SU-DHL-6 (cell line): ENCODE data around the gene LLGL2.

Source experiments
- EZH2phosphoT487 ChIP-seq: fragments of 200-600 bp; sonication (generic), shearing (Covaris generic); conservative IDR thresholded peaks from 2 replicates; pipeline ENCODE4 v1.6.1; 2018; ENCODE audit warnings: mild to moderate bottlenecking, antibody characterized with exemption, low read length, moderate library complexity, mixed read lengths
- TF ChIP-seq, protein P1 (sequence below): fragments of 200-600 bp; sonication (generic); IDR thresholded peaks from one replicate; pipeline ENCODE4 v1.5.1; 2017; ENCODE audit warnings: antibody characterized with exemption, mild to moderate bottlenecking, low read length, moderate library complexity; ENCODE audit not compliant: insufficient read depth, poor library complexity, severe bottlenecking

DNA sequence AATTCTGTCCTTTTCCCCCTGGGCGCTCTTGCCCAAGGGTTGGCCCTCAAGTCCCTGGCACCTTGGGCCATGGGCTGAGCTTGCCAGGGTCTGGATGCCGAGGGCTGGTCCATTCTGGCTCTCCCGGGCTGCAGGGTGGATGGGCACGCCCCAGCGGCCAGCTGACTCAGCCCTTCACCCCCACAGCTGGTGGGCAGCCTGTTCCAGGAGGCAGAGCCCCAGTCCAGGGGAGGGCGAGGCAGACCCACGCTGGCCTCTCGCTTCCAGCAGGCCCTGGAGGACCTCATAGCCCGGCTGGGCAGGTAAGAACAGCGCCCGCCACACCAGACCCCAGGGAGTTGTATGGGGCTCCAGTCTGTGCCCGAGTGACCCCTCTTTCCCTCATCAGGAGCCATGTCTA lies 77.1 kb downstream of the LLGL2 start:
- TF ChIP-seq, protein P1, sequence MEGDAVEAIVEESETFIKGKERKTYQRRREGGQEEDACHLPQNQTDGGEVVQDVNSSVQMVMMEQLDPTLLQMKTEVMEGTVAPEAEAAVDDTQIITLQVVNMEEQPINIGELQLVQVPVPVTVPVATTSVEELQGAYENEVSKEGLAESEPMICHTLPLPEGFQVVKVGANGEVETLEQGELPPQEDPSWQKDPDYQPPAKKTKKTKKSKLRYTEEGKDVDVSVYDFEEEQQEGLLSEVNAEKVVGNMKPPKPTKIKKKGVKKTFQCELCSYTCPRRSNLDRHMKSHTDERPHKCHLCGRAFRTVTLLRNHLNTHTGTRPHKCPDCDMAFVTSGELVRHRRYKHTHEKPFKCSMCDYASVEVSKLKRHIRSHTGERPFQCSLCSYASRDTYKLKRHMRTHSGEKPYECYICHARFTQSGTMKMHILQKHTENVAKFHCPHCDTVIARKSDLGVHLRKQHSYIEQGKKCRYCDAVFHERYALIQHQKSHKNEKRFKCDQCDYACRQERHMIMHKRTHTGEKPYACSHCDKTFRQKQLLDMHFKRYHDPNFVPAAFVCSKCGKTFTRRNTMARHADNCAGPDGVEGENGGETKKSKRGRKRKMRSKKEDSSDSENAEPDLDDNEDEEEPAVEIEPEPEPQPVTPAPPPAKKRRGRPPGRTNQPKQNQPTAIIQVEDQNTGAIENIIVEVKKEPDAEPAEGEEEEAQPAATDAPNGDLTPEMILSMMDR, result no peak
- TF ChIP-seq EZH2phosphoT487, result no peak
